IMR-90 (cell line): ENCODE data around the gene ASTL. TPM values are rescaled to one million over a fixed set of nuclear protein-coding genes. Genes with fewer than 3 reads are reported as not detected.

ENCODE experiments used
- ATAC-seq: fragments of 200-7000 bp; cut with Tn5 transposase; 2 replicates; pipeline ENCODE4 v1.9.1; 2020; ENCODE audit warnings: low read depth, mild to moderate bottlenecking, moderate library complexity
- BruUV-seq: library from RNA; stranded (reverse); fragments of 400-500 nt; replicated peaks from 2 replicates; lab custom pipeline; 2021; lab: Mats Ljungman, UMichigan
- CTCF ChIA-PET: fragments of 300-600 bp; formaldehyde crosslinking; extraction: SDS; loops from one replicate; lab custom pipeline; 2021; ENCODE audit warnings: antibody characterized with exemption; lab: Yijun Ruan, JAX
- POLR2A ChIA-PET: fragments of 300-600 bp; sonication (Branson Sonifier 250); formaldehyde crosslinking; loops from one replicate; lab custom pipeline; 2022; ENCODE audit warnings: antibody characterized with exemption; ENCODE audit not compliant: unreplicated experiment; lab: Charles Lee
- DNase-seq: peaks from one replicate; pipeline ENCODE4 v3.0.0; 2013
- H2AFZ ChIP-seq: replicated peaks from 2 replicates; pipeline ENCODE3; 2013; ENCODE audit warnings: low read length, mild to moderate bottlenecking; ENCODE audit not compliant: poor library complexity
- H2AK5ac ChIP-seq: 2 replicates; pipeline ENCODE4 v1.6.1; 2013; ENCODE audit warnings: low read depth, low read length, inconsistent platforms
- H2AK9ac ChIP-seq: replicated peaks from 2 replicates; pipeline ENCODE3; 2013; ENCODE audit warnings: mild to moderate bottlenecking, low read depth, low read length, moderate library complexity; ENCODE audit not compliant: poor library complexity
- H2BK120ac ChIP-seq: 2 replicates; pipeline ENCODE4 v1.6.1; 2013; ENCODE audit warnings: low read depth, low read length, inconsistent platforms
- H2BK15ac ChIP-seq: 3 replicates; pipeline ENCODE4 v1.6.1; 2013; ENCODE audit warnings: low read depth, low read length, inconsistent platforms
- H2BK20ac ChIP-seq: 2 replicates; pipeline ENCODE4 v1.6.1; 2013; ENCODE audit warnings: low read depth, mild to moderate bottlenecking, inconsistent platforms, low read length, moderate library complexity
- H2BK5ac ChIP-seq: 2 replicates; pipeline ENCODE4 v1.6.1; 2013; ENCODE audit warnings: mild to moderate bottlenecking, low read depth, low read length, inconsistent platforms; ENCODE audit not compliant: poor library complexity, severe bottlenecking
- H3K14ac ChIP-seq: replicated peaks from 2 replicates; pipeline ENCODE4 v1.6.1; 2013; ENCODE audit warnings: low read depth, low read length, inconsistent platforms
- H3K18ac ChIP-seq: 2 replicates; pipeline ENCODE4 v1.6.1; 2013; ENCODE audit warnings: low read depth, low read length, control low read depth
- H3K23ac ChIP-seq: 2 replicates; pipeline ENCODE4 v1.6.1; 2013; ENCODE audit warnings: low read depth, low read length, inconsistent platforms
- H3K27ac ChIP-seq: 2 replicates; pipeline ENCODE4 v1.5.1; 2013; ENCODE audit warnings: mild to moderate bottlenecking, control low read depth, low read length; ENCODE audit not compliant: insufficient read depth
- H3K27me3 ChIP-seq: 2 replicates; pipeline ENCODE4 v1.6.1; 2013; ENCODE audit warnings: low read length; ENCODE audit not compliant: control insufficient read depth, insufficient read depth
- H3K36me3 ChIP-seq: 2 replicates; pipeline ENCODE4 v1.6.1; 2013; ENCODE audit warnings: low read length, mixed read lengths; ENCODE audit not compliant: control insufficient read depth, insufficient read depth
- H3K4ac ChIP-seq: 2 replicates; pipeline ENCODE4 v1.6.1; 2013; ENCODE audit warnings: low read depth, low read length, inconsistent platforms
- H3K4me1 ChIP-seq: 2 replicates; pipeline ENCODE4 v1.6.1; 2013; ENCODE audit warnings: low read length, mixed read lengths; ENCODE audit not compliant: control insufficient read depth, insufficient read depth
- H3K4me2 ChIP-seq: 2 replicates; pipeline ENCODE4 v1.6.1; 2013; ENCODE audit warnings: low read depth, mild to moderate bottlenecking, control low read depth, low read length, moderate library complexity
- H3K4me3 ChIP-seq: 2 replicates; pipeline ENCODE4 v1.5.1; 2013; ENCODE audit warnings: low read depth, mild to moderate bottlenecking, control low read depth, low read length, moderate library complexity; ENCODE audit not compliant: insufficient read depth
- H3K56ac ChIP-seq: 2 replicates; pipeline ENCODE4 v1.6.1; 2013; ENCODE audit warnings: low read length, inconsistent platforms; ENCODE audit not compliant: insufficient read depth; ENCODE audit errors: extremely low read depth
- H3K79me1 ChIP-seq, 2 experiments: 2 replicates each; pipeline ENCODE4 v1.6.1; 2013; ENCODE audit warnings: low read length in 2 of 2, inconsistent platforms in 1 of 2, low read depth in 1 of 2
- H3K9ac ChIP-seq: 2 replicates; pipeline ENCODE4 v1.6.1; 2013; ENCODE audit warnings: low read depth, low read length, control low read depth
- H3K9me1 ChIP-seq: 2 replicates; pipeline ENCODE4 v1.6.1; 2013; ENCODE audit warnings: low read length, inconsistent platforms; ENCODE audit not compliant: insufficient read depth
- H3K9me3 ChIP-seq: 2 replicates; pipeline ENCODE4 v1.6.1; 2013; ENCODE audit warnings: low read length; ENCODE audit not compliant: control insufficient read depth, insufficient read depth
- H4K20me1 ChIP-seq: 2 replicates; pipeline ENCODE4 v1.6.1; 2013; ENCODE audit warnings: low read length, inconsistent platforms; ENCODE audit not compliant: insufficient read depth
- H4K5ac ChIP-seq: 2 replicates; pipeline ENCODE4 v1.6.1; 2013; ENCODE audit warnings: mild to moderate bottlenecking, low read depth, low read length, control low read depth
- H4K8ac ChIP-seq, 2 experiments: 2 replicates each; pipeline ENCODE4 v1.6.1; 2013; ENCODE audit warnings: low read depth in 2 of 2, low read length in 2 of 2, control low read depth in 1 of 2, inconsistent platforms in 1 of 2
- H4K91ac ChIP-seq: 2 replicates; pipeline ENCODE4 v1.6.1; 2013; ENCODE audit warnings: low read depth, low read length, inconsistent platforms; ENCODE audit not compliant: insufficient read depth
- BHLHE40 ChIP-seq: fragments of 150-350 bp; IDR thresholded peaks from 2 replicates; pipeline ENCODE4 v1.6.1; 2016; ENCODE audit warnings: mild to moderate bottlenecking, low read depth, low read length
- CEBPB ChIP-seq: IDR thresholded peaks from 2 replicates; pipeline ENCODE4 v1.6.1; 2012; ENCODE audit warnings: low read depth, low read length, improper control_type of control experiment
- CHD1 ChIP-seq: IDR thresholded peaks from 2 replicates; pipeline ENCODE4 v1.6.1; 2012; ENCODE audit warnings: low read depth, low read length, improper control_type of control experiment
- CTCF ChIP-seq: conservative IDR thresholded peaks from 2 replicates; pipeline ENCODE4 v1.5.1; 2012; ENCODE audit warnings: mild to moderate bottlenecking, low read depth, low read length, improper control_type of control experiment
- FOS ChIP-seq: fragments of 150-350 bp; IDR thresholded peaks from 2 replicates; pipeline ENCODE4 v1.6.1; 2016; ENCODE audit warnings: low read depth, low read length
- MAFK ChIP-seq: IDR thresholded peaks from 2 replicates; pipeline ENCODE4 v1.6.1; 2012; ENCODE audit warnings: low read depth, low read length, improper control_type of control experiment
- MXI1 ChIP-seq: IDR thresholded peaks from 2 replicates; pipeline ENCODE4 v1.6.1; 2012; ENCODE audit warnings: low read depth, mild to moderate bottlenecking, low read length, moderate library complexity, borderline replicate concordance
- NFE2L2 ChIP-seq: fragments of 150-350 bp; IDR thresholded peaks from 2 replicates; pipeline ENCODE4 v1.6.1; 2016; ENCODE audit warnings: low read depth, mild to moderate bottlenecking, low read length
- RCOR1 ChIP-seq: IDR thresholded peaks from 2 replicates; pipeline ENCODE4 v1.6.1; 2012; ENCODE audit warnings: mild to moderate bottlenecking, low read length, improper control_type of control experiment; ENCODE audit not compliant: insufficient replicate concordance
- RFX5 ChIP-seq: IDR thresholded peaks from 2 replicates; pipeline ENCODE4 v1.8.0; 2012; ENCODE audit warnings: low read depth, mild to moderate bottlenecking, low read length, moderate library complexity
- SMC3 ChIP-seq: fragments of 150-350 bp; IDR thresholded peaks from 2 replicates; pipeline ENCODE4 v1.6.1; 2016; ENCODE audit warnings: low read depth, mild to moderate bottlenecking, antibody characterized with exemption, low read length, moderate library complexity
- WGBS, 2 experiments: methylation state at CpG; one replicate each; pipeline versions ENCODE4 v1.1.5 to v1.1.7; 2013; ENCODE audit warnings: missing lambda C conversion rate in 2 of 2; ENCODE audit not compliant: insufficient read length in 1 of 2; ENCODE audit errors: extremely low coverage in 2 of 2; 5-methylcytosine and 5-hydroxymethylcytosine counted together
- dilution Hi-C: fragments of 300-500 bp; cut with HindIII; formaldehyde crosslinking; loops from one replicate; pipeline ENCODE4 v1.14.3; 2018; ENCODE audit warnings: low sequenced_read_pairs; ENCODE audit not compliant: unreplicated experiment
- in situ Hi-C: fragments of 300-500 bp; cut with MboI; formaldehyde crosslinking; loops from 3 replicates; pipeline ENCODE4 v1.14.3; 2019; ENCODE audit warnings: low sequenced_read_pairs, inconsistent platforms, mixed read lengths
- intact Hi-C: fragments of 100-400 bp; cut with micrococcal nuclease; formaldehyde crosslinking; loops from 2 replicates; pipeline ENCODE4 v1.10.0; 2022
- polyA plus RNA-seq, 3 experiments: library from polyadenylated mRNA; depleted of rRNA; stranded (reverse); fragments of >200 nt; gene quantifications; 2 replicates each; pipeline ENCODE4 v1.2.3, GENCODE V29; 2012; ENCODE audit warnings: low replicate concordance in 1 of 3
- total RNA-seq: library from RNA; depleted of rRNA; stranded (reverse); fragments of >200 nt; gene quantifications from 2 replicates; pipeline ENCODE4 v1.2.3, GENCODE V29; 2012

The ASTL gene
- total and polyA plus RNA-seq, 2 of the 4 experiments (the other 2 are of a cell fraction): not detected

- no peak overlapping the region for H3K18ac ChIP-seq
- no peak overlapping the region for H2BK15ac ChIP-seq
- CTCF ChIA-PET: no interaction called here
- no peak overlapping the region for H3K9ac ChIP-seq
- no peak overlapping the region for H3K27ac ChIP-seq
- BruUV-seq: no TSS peak
- H3K4me2 ChIP-seq: no peak overlapping the region
- 70% methylated on average over 5 of the region's 22 CpGs; no CpG with 5 or more reads in 1 of the 2 experiments for WGBS, 2 experiments
- H3K56ac ChIP-seq: no peak overlapping the region
- peak overlapping the region; percentile 9 for H2AK9ac ChIP-seq
- H3K27me3 ChIP-seq: peaks cover 28% of the 10 kb centered on the region
- POLR2A ChIA-PET: no interaction called here
- no peak overlapping the region for H3K14ac ChIP-seq
- H4K8ac ChIP-seq: no peak overlapping the region
- H3K9me1 ChIP-seq: no peaks in the 10 kb centered on the region
- no peak overlapping the region for H3K4me3 ChIP-seq
- H3K79me1 ChIP-seq: no peaks in the 10 kb centered on the region
- H2BK5ac ChIP-seq: no peak overlapping the region
- no peaks in the 10 kb centered on the region for H3K9me3 ChIP-seq
- DNase-seq (no peak), ATAC-seq (no peak)
- H2BK20ac ChIP-seq: no peak overlapping the region
- H4K20me1 ChIP-seq: no peaks in the 10 kb centered on the region
- in situ Hi-C loops: no loop called here
- no peak overlapping the region for H3K23ac ChIP-seq
- no peak overlapping the region for H2AK5ac ChIP-seq
- H3K4me1 ChIP-seq: no peaks in the 10 kb centered on the region
- TF ChIP-seq SMC3 (no peak), NFE2L2 (no peak), CTCF (no peak), CHD1 (no peak), BHLHE40 (no peak), RFX5 (no peak), RCOR1 (no peak), CEBPB (no peak), MAFK (no peak), MXI1 (no peak), FOS (no peak)
- dilution Hi-C loops: no loop called here
- H3K4ac ChIP-seq: no peak overlapping the region
- no peak overlapping the region for H2BK120ac ChIP-seq
- no peak overlapping the region for H4K5ac ChIP-seq
- H4K91ac ChIP-seq: no peak overlapping the region
- no peaks in the 10 kb centered on the region for H3K36me3 ChIP-seq
- H2AFZ ChIP-seq: no peak overlapping the region
- intact Hi-C loops: no loop called here
Measured at GRCh38 chr2:96083989-96084857, 54.1 kb downstream of the ASTL start.
